GM21529 (cell line): ENCODE measurements around the gene MRTFA.
"Not testable (repeated sequence)": the region's sequence is repeated elsewhere in the genome, so short reads cannot be mapped to it uniquely, and the experiment has no call there.

Experiments used
- ATAC-seq: cut with Tn5 transposase; IDR thresholded peaks from one replicate; pipeline ENCODE4 v1.9.1; 2021; ENCODE audit not compliant: unreplicated experiment

MRTFA gene

GRCh38 chr22:40598712-40599111 lies 37.8 kb downstream of the MRTFA start:
- ATAC-seq = not testable (repeated sequence)

DNA sequence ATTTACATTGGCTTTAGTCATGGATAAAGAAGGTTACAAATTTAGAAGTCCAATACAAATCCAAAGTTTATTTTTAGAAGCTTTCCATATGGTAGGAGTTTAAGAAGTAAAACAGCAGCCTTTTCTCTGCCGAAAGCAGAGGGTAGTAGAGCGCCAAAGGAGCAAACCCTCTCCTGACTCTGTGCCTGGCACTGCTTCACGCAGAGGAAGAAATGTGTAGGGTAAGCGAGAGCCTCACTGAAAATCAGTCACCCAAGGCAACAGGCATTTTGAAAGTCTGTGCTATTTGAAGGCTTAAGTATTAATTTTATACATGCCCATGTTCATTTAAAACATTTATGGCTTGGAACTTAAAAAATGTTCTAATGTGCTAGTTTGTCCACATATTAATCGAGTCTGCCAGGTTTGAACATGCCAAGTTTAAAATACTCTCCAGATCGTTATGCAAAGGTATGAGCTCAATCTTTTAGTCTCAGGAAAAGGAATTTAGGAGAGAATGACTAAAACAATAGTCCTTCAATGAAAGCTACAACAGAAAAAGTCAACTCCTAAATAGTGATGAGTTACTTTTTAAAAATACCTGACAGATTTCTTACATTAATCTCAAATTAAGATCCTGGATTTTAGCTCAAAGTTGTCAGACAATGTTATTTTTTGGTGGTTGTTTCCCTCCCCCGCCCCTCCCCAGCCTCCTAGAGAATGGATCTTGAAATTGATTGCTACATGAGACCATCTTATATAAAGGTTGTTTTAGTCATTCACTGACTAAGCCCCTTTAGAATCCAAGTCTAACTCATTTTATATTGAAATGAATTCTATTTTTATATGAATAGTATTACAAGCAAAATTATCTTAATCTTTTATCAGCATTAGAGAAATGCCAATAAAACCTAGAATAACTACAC lies 38.7 kb downstream of the MRTFA start:
- no peak for ATAC-seq

DNA sequence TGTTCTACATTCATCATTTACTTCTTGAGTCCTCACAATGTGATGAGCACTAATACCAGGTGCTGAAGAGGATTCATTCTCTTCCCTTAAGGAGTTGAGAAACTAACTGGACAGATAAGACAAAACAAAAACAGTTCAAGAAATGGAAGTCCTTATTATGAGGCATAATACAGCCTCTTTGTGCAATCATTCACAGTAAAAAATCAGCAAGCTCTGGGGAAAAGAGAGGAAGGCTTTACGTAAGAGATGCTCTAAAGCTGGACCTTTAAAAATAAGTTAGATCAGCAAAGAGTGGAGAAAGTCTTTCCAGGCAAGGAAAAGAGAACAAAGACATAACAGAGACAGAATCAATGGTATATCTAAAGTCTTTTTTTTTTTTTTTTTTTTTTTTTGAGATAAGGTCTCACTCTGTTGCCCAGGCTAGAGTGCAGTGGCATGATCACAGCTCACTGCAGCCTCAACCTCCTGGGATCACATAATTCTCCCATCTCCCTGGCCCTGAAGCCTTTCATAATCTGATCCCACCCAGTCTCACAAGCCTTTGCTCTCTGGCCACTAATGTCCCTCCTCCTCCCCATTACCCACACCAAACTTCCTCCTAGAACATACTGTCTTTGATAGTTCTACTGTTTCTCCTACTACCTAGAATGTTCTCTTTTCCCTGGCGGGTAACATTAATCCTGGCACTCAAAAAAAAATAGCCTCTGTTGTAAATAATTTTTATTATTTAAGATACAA lies 40.9 kb downstream of the MRTFA start:
- ATAC-seq = no peak

DNA sequence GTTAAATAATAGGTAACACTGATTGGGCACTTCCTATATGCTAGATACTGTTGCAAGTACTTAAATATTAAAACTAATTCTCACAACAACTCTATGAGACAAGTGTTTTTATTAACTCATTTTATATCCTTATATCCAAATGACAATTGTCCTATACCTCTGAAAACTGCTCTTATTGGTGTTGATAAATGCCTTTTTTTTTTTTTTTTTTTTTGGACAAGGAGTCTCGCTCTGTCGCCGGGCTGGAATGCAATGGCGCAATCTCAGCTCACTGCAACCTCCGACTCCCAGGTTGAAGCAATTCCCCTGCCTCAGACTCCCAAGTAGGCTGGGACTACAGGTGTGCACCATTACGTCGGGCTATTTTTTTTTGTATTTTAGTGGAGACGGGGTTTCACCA lies 41.6 kb downstream of the MRTFA start:
- no peak for ATAC-seq

DNA sequence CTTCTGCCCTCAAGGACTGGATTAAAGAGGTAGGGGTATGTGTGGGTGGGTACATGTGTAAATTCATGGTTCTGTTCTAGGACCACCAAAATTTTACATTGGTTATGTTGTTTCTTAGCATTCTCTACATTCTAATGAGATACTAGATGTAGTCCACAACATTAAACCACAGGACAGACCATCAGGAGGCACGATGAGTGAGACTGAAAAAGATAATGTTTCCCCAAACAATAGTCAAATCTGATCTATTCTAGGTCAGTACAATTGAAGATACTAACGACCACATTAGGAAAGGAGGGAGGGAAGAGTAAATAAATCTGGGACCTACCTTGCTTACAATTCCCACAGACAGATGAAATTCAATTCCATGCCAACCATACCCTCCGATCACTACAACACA lies 42.2 kb downstream of the MRTFA start:
- no peak for ATAC-seq

GRCh38 chr22:40593460-40594273 lies 42.9 kb downstream of the MRTFA start:
- peak; percentile 53 for ATAC-seq

DNA sequence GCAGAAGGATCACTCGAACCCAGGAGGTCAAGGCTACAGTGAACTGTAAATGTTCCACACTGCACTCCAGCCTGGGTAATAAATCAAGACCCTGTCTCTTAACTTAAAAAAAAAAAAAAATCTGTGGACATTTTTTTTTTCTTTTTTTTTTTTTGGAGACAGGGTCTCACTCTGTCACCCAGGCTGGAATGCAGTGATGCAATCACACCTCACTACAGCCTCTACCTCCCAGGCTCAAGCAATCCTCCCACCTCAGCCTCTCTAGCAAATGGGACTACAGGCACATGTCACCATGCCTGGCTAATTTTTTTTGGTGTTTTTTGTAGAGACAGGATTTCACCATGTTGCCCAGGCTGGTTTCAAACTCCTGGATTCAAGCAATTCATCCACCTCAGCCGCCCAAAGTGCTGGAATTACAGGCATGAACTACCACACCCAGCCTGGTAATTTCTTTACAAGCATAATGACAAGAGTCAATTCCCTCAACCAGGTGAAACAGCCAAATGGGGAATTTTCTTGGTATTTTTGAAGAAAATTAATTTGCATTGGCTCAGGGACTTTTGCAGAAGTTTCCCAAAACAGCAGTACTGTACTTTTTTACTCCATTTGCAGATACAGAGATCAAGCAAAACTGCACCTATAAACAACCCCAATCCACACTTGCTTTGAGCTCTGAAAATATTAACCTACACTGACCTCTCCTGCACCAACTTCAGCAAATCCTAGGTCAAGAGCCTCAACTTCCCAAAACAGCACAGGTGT lies 44.0 kb downstream of the MRTFA start:
- ATAC-seq = no peak

DNA sequence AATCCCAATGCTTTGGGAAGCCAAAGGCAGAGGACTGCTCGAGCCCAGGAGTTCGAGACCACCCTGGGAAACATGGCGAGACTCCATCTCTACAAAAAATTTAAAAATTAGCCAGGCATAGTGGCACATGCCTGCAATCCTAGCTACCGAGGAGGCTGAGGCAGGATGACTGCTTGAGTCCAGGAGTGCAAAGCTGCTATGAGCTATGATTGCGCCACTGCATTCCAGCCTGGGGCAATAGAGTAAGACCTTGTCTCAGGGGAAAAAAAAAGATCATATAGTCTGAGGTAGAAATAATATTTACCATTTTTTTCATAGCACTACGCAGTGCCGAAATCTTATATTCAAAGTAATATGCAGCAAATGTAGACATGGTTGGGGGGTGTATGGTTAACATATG lies 47.8 kb downstream of the MRTFA start:
- ATAC-seq = no peak

GRCh38 chr22:40586781-40587180 lies 49.7 kb downstream of the MRTFA start:
- no peak for ATAC-seq

- ATAC-seq = no peak
Measured at GRCh38 chr22:40585310-40585751, 51.2 kb downstream of the MRTFA start.

GRCh38 chr22:40584766-40585165 lies 51.8 kb downstream of the MRTFA start:
- not testable (repeated sequence) for ATAC-seq

DNA sequence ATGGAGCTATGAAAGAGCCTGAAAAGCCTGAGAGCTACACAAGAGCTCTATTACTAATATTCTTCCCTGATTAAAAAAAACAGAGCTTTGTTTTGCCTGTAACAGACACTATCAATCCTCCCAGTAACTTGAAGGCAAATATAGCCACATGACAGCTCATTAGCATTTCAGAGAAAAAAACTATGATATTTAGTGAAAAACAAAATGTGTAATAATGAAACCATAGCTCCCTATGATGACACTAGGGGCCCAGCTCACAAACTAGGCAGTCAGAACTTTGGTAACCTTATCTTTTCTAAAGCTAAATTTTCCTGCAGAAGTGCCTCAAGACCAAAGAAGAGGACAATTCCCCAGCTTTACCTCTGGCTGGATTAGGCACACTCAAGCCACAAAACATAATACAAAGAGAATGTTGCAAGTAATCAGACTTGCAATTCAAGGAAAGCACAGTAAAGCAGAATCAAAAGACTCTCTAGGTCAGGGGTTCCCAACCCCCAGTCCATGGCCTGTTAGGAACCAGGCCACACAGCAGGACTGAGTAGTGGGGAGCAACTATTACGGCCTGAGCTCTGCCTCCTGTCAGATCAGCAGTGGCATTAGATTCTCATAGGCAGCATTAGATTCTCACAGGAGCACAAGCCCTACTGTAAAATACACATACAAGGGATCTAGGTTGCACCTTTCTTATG lies 53.3 kb downstream of the MRTFA start:
- no peak for ATAC-seq

- no peak for ATAC-seq
Measured at GRCh38 chr22:40582063-40582462, 54.5 kb downstream of the MRTFA start.

DNA sequence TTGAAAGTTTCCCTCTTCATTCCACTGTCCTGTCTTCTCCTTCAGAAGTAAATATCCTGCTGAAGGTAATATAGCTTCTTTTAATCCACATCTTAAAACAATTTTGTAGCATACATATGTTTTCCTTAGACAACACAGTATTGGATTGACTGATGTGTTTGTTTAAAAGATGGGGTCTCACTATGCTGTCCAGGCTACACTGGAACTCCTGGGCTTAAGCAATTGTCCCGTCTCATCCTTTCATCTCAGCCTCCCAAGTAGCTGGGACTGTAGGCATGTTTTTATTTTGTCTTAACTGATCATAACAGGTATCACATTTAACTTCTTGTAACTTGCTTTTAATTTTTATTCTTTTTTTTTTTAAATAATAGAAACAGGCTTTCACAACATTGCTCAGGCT lies 55.9 kb downstream of the MRTFA start:
- no peak for ATAC-seq

DNA sequence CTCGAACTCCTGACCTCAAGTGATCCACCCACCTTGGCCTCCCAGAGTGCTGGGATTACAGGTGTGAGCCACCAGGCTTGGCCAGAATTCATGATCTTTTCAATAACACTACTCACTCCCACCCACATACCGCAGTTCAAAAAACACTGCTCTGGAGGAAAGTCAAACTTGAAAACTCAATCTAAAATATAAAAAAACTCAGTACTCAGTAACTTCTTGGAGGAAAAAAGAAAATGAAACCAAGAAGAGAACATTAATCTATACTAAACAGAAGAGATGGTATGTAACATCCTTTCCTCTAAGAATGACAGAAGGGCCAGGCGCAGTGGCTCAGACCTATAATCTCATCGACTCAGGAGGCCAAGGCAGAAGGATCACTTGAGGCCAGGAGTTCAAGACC lies 58.3 kb downstream of the MRTFA start:
- no peak for ATAC-seq

GRCh38 chr22:40572976-40573375 lies 63.5 kb downstream of the MRTFA start:
- ATAC-seq = no peak

DNA sequence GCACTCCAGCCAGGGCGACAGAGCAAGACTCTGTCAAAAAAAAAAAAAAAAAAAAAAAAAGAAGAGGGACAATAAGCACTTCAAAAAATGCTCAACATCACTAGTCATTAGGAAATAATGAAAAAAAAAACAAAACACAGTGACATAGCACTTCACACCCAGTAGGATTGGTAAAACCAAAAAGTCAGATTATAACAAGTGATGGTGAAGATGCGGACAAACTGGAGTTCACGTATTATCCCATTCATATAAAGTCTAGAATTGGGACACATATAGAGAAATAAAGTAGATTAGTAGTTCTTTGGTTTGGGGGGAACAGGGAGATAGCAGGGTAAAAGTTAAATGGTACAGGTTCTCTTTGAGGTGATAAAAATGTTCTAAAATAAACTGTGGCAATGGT lies 64.6 kb downstream of the MRTFA start:
- ATAC-seq = no peak

- no peak for ATAC-seq
Measured at GRCh38 chr22:40567626-40568328, 68.7 kb downstream of the MRTFA start.

GRCh38 chr22:40567106-40567505 lies 69.4 kb downstream of the MRTFA start:
- no peak for ATAC-seq
